ENCODE data around the gene SLC39A6.
A peak's percentile ranks its signal among the peaks of the same experiment; 100 is the strongest.
"Not testable (repeated sequence)": the region's sequence is repeated elsewhere in the genome, so short reads cannot be mapped to it uniquely, and the experiment has no call there.

The SLC39A6 gene

GRCh38 chr18:36128907-36129299 lies 237 bp downstream of the SLC39A6 start:
- peak overlapping the region; percentile 100 for H3K4me3 ChIP-seq (replicated peaks; ENCODE audit: low read depth, low read length)
- TF ChIP-seq CTCF (IDR thresholded peaks at IDR 0.05; ENCODE audit: insufficient read depth, low read length, poor library complexity, severe bottlenecking), result no peak
- no peaks in the 10 kb centered on the region for H3K27me3 ChIP-seq (replicated peaks; ENCODE audit: control insufficient read depth, insufficient read depth, low read length)
- peaks cover 4% of the 10 kb centered on the region; the same call in 1 of the 2 replicates for H3K36me3 ChIP-seq (ENCODE audit: control insufficient read depth, insufficient read depth, low read length)
- no peak for DNase-seq (ENCODE audit: extremely low read depth, insufficient read length)

GRCh38 chr18:36128530-36128870 lies 640 bp downstream of the SLC39A6 start:
- no peak for TF ChIP-seq CTCF (IDR thresholded peaks at IDR 0.05; ENCODE audit: insufficient read depth, low read length, poor library complexity, severe bottlenecking)
- Histone ChIP-seq H3K36me3 (ENCODE audit: control insufficient read depth, insufficient read depth, low read length) (peaks cover 4% of the 10 kb centered on the region; the same call in 1 of the 2 replicates), H3K4me3 (replicated peaks; ENCODE audit: low read depth, low read length) (peak overlapping the region; percentile 100), H3K27me3 (replicated peaks; ENCODE audit: control insufficient read depth, insufficient read depth, low read length) (no peaks in the 10 kb centered on the region)
- DNase-seq (ENCODE audit: extremely low read depth, insufficient read length), result no peak

- no peak for TF ChIP-seq CTCF (IDR thresholded peaks at IDR 0.05; ENCODE audit: insufficient read depth, low read length, poor library complexity, severe bottlenecking)
- peak overlapping the region; percentile 100 for H3K4me3 ChIP-seq (replicated peaks; ENCODE audit: low read depth, low read length)
- peaks cover 4% of the 10 kb centered on the region; the same call in 1 of the 2 replicates for H3K36me3 ChIP-seq (ENCODE audit: control insufficient read depth, insufficient read depth, low read length)
- DNase-seq (ENCODE audit: extremely low read depth, insufficient read length), result no peak
- no peaks in the 10 kb centered on the region for H3K27me3 ChIP-seq (replicated peaks; ENCODE audit: control insufficient read depth, insufficient read depth, low read length)
These were observed 1.2 kb downstream of the SLC39A6 start for GRCh38 chr18:36127836-36128529.

GRCh38 chr18:36126668-36127067 lies 2.5 kb downstream of the SLC39A6 start:
- TF ChIP-seq CTCF (IDR thresholded peaks at IDR 0.05; ENCODE audit: insufficient read depth, low read length, poor library complexity, severe bottlenecking), result no peak
- DNase-seq (ENCODE audit: extremely low read depth, insufficient read length), result no peak
- Histone ChIP-seq H3K4me3 (replicated peaks; ENCODE audit: low read depth, low read length) (no peak overlapping the region), H3K27me3 (replicated peaks; ENCODE audit: control insufficient read depth, insufficient read depth, low read length) (no peaks in the 10 kb centered on the region), H3K36me3 (ENCODE audit: control insufficient read depth, insufficient read depth, low read length) (peaks cover 4% of the 10 kb centered on the region)

- no peak for DNase-seq (ENCODE audit: extremely low read depth, insufficient read length)
- H3K4me3 ChIP-seq (replicated peaks; ENCODE audit: low read depth, low read length), result no peak overlapping the region
- no peaks in the 10 kb centered on the region for H3K27me3 ChIP-seq (replicated peaks; ENCODE audit: control insufficient read depth, insufficient read depth, low read length)
- peaks cover 4% of the 10 kb centered on the region for H3K36me3 ChIP-seq (ENCODE audit: control insufficient read depth, insufficient read depth, low read length)
- TF ChIP-seq CTCF (IDR thresholded peaks at IDR 0.05; ENCODE audit: insufficient read depth, low read length, poor library complexity, severe bottlenecking), result no peak
These were observed 4.3 kb downstream of the SLC39A6 start for GRCh38 chr18:36124841-36125240.

- Histone ChIP-seq H3K36me3 (ENCODE audit: control insufficient read depth, insufficient read depth, low read length) (peaks cover 6% of the 10 kb centered on the region), H3K27me3 (replicated peaks; ENCODE audit: control insufficient read depth, insufficient read depth, low read length) (no peaks in the 10 kb centered on the region), H3K4me3 (replicated peaks; ENCODE audit: low read depth, low read length) (no peak overlapping the region)
- no peak for TF ChIP-seq CTCF (IDR thresholded peaks at IDR 0.05; ENCODE audit: insufficient read depth, low read length, poor library complexity, severe bottlenecking)
- DNase-seq (ENCODE audit: extremely low read depth, insufficient read length), result no peak
These were observed 8.8 kb downstream of the SLC39A6 start for GRCh38 chr18:36120297-36120696.

- not testable (repeated sequence) for DNase-seq (ENCODE audit: extremely low read depth, insufficient read length); H3K4me3 ChIP-seq (replicated peaks; ENCODE audit: low read depth, low read length); H3K36me3 ChIP-seq (ENCODE audit: control insufficient read depth, insufficient read depth, low read length); H3K27me3 ChIP-seq (replicated peaks; ENCODE audit: control insufficient read depth, insufficient read depth, low read length)
These were observed 12.4 kb downstream of the SLC39A6 start for GRCh38 chr18:36116771-36117170.
